Type B pancreatic cell (in vitro differentiated cells): ENCODE measurements around the gene SHB. TPM values are rescaled to one million over a fixed set of nuclear protein-coding genes. Genes with fewer than 3 reads are reported as not detected.
A peak's percentile ranks its signal among the peaks of the same experiment; 100 is the strongest.
"Not testable (repeated sequence)": the region's sequence is repeated elsewhere in the genome, so short reads cannot be mapped to it uniquely, and the experiment has no call there.

Experiments
- DNase-seq: peaks from one replicate; pipeline ENCODE4 v3.0.0; 2021; ENCODE audit warnings: mixed read lengths; ENCODE audit not compliant: unreplicated experiment; ENCODE audit errors: extremely low spot score
- H3K27ac Mint-ChIP-seq: 2 replicates; pipeline ENCODE4 v1.8.0; 2021; ENCODE audit warnings: mild to moderate bottlenecking, mixed read lengths
- H3K27me3 Mint-ChIP-seq: 2 replicates; pipeline ENCODE4 v1.8.0; 2021; ENCODE audit warnings: mixed read lengths
- H3K36me3 Mint-ChIP-seq: 2 replicates; pipeline ENCODE4 v1.8.0; 2021; ENCODE audit warnings: mixed read lengths
- H3K4me1 Mint-ChIP-seq: one replicate; pipeline ENCODE4 v1.8.0; 2021; ENCODE audit warnings: mixed read lengths; ENCODE audit not compliant: unreplicated experiment
- H3K4me3 Mint-ChIP-seq: 2 replicates; pipeline ENCODE4 v1.8.0; 2021; ENCODE audit warnings: mild to moderate bottlenecking, mixed read lengths
- H3K9me3 Mint-ChIP-seq: 2 replicates; pipeline ENCODE4 v1.8.0; 2021; ENCODE audit warnings: mixed read lengths
- CTCF ChIP-seq: fragments of 200-600 bp; sonication (generic); conservative IDR thresholded peaks from 2 replicates; pipeline ENCODE4 v1.5.0; 2021; ENCODE audit warnings: antibody characterized with exemption, mild to moderate bottlenecking
- total RNA-seq: library from RNA; stranded (reverse); gene quantifications from 2 replicates; pipeline ENCODE4 v1.2.1, GENCODE V29; 2021; ENCODE audit warnings: low replicate concordance

SHB gene
- total RNA-seq, 1 donor from 2014 or later = 14.4 TPM

DNA sequence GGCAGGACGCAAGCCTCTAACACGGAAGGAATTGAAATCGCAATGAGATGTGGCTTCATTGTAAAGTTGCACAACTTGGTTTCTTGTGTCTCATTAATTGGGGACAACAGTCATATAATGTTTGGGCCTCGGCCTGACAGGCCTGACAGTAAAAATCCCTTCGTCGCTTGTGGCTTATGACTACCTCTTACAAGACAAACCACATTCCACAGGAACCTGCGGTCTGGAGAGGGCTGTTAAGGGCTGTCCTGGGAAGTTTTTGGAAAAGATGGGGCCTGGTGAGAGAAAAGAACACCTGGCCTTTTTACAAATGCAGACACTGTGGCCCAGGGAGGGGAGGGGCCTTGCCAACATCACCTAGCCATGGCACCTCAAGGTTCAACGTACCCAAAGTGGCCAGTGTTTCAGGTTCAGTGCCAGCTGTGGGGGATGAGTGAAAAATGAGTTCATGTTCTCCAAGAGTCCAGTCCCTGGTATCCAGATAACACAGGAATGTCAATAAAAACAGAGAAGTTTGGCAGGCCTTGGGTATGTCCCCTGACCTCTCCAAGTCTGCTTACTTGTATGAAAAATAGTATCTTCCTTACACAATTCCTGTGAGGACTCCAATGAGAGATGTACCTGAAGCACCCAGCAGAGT, 22.2 kb downstream of the SHB start:
- Mint-ChIP-seq H3K27ac (peak overlapping the region; percentile 96), H3K27me3 (no peaks in the 10 kb centered on the region), H3K36me3 (peaks cover 4% of the 10 kb centered on the region), H3K9me3 (no peaks in the 10 kb centered on the region), H3K4me1 (peaks cover 57% of the 10 kb centered on the region), H3K4me3 (peak overlapping the region; percentile 72)
- TF ChIP-seq CTCF = no peak
- DNase-seq = no peak

- H3K4me3 Mint-ChIP-seq = peak overlapping the region; percentile 30
- H3K27me3 Mint-ChIP-seq, H3K9me3 Mint-ChIP-seq, H3K36me3 Mint-ChIP-seq, DNase-seq: not testable (repeated sequence)
- peak overlapping the region; percentile 96 for H3K27ac Mint-ChIP-seq
- peaks cover 60% of the 10 kb centered on the region for H3K4me1 Mint-ChIP-seq
These were observed 23.1 kb downstream of the SHB start for GRCh38 chr9:38045939-38046338.

DNA sequence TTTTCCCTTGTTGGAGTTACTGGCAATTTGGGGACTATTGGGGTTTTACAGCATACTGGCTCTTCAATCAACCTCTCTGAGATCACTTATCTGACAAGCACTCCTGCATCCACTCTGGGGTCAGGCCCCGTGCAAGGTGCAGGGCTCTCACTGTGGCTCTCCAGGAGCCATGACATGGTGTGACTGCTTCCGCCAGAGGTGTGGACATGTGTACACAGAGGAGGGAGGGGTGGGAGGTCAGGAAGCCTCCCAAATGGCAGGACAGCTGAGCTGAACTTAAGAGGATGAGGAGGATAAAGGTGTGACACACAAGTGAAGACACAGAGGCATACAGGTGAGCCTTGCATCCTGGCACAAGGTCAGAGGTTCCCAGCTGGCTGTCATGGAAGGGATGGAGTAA, 24.3 kb downstream of the SHB start:
- no peak for TF ChIP-seq CTCF
- Mint-ChIP-seq H3K4me3 (no peak overlapping the region), H3K27me3 (no peaks in the 10 kb centered on the region), H3K36me3 (no peaks in the 10 kb centered on the region), H3K9me3 (no peaks in the 10 kb centered on the region), H3K27ac (peak overlapping the region; percentile 64), H3K4me1 (peaks cover 64% of the 10 kb centered on the region)
- DNase-seq = no peak

- H3K4me1 Mint-ChIP-seq = peaks cover 70% of the 10 kb centered on the region
- no peaks in the 10 kb centered on the region for H3K9me3 Mint-ChIP-seq
- H3K4me3 Mint-ChIP-seq = no peak overlapping the region
- DNase-seq = no peak
- H3K27ac Mint-ChIP-seq = peak overlapping the region; percentile 64
- no peaks in the 10 kb centered on the region for H3K36me3 Mint-ChIP-seq
- no peaks in the 10 kb centered on the region for H3K27me3 Mint-ChIP-seq
- TF ChIP-seq CTCF = no peak
These were observed 24.9 kb downstream of the SHB start for GRCh38 chr9:38043931-38044623.

DNA sequence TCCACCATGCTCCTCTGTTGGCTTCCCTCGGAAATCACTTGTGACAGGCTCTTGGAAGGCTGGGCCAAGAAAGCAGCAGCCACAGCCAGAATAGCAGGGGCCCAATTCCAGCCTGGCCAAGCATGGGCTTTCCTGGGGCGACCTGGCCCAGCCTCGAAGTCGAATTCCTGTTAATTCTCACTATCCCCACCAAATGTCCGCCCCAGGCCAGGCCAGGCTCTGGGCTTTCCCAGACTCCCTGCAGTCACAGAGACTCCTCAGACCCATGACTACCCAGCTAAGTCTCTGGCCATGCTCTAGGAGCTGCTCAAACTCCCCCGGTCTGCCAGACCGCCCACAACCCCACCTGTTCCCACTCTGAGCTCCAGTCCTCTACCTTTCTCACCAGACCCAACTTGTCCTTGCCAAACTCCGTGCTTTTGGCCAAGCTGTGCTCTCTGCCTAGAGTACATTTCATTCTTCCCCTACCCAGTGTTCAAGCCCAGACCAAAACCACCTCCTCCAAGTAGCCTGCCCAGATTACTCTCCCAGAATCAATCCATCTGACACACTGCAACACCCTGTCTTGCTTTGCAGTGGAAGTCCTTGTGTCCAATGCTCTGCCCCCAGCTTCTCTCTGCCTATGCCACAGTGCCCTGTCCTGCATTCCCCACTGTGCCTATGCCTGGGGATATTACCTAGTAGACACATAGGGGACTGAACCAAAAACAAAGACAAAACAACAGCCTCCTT, 26.2 kb downstream of the SHB start:
- H3K36me3 Mint-ChIP-seq = no peaks in the 10 kb centered on the region
- no peak for DNase-seq
- H3K27ac Mint-ChIP-seq = peak overlapping the region; percentile 37
- no peak for TF ChIP-seq CTCF
- no peaks in the 10 kb centered on the region for H3K27me3 Mint-ChIP-seq
- H3K4me1 Mint-ChIP-seq = peaks cover 77% of the 10 kb centered on the region
- H3K9me3 Mint-ChIP-seq = no peaks in the 10 kb centered on the region
- H3K4me3 Mint-ChIP-seq = peak overlapping the region; percentile 3
